Peyer's patch (tissue), 4 donors: Measurements from ENCODE around the gene ESF1.
"Not testable (repeated sequence)": the region's sequence is repeated elsewhere in the genome, so short reads cannot be mapped to it uniquely, and the experiment has no call there.

Source experiments
- CTCF ChIP-seq, 6 experiments: fragments of 450-650 bp in 4 of 6; fragments of 200-600 bp in 2 of 6; sonication (generic) in 1 of 6; IDR thresholded peaks; one replicate each; pipeline ENCODE4 v1.5.1; 2017 to 2019; ENCODE audit warnings: antibody characterized with exemption in 6 of 6, mild to moderate bottlenecking in 3 of 6, moderate library complexity in 1 of 6
- POLR2A ChIP-seq, 2 donors: fragments of 450-650 bp; IDR thresholded peaks; one replicate each; pipeline ENCODE4 v1.5.1; 2017; ENCODE audit warnings: antibody characterized with exemption in 2 of 2, mild to moderate bottlenecking in 2 of 2, moderate library complexity in 2 of 2

GRCh38 chr20:13738187-13738586, 46.5 kb downstream of the ESF1 start:
- TF ChIP-seq CTCF, POLR2A (IDR thresholded peaks at IDR 0.05): not testable (repeated sequence)
